Measurements from ENCODE around the gene OGFOD2. TPM values are rescaled to one million over a fixed set of nuclear protein-coding genes. Genes with fewer than 3 reads are reported as not detected.

The OGFOD2 gene
- total RNA-seq, 4 donors from 2014 or later: 12.0 to 36.0 (median 18.4) TPM

GRCh38 chr12:123017753-123018152, 42.7 kb downstream of the OGFOD2 start:
- no peak for DNase-seq
- 80 to 100% methylated on average over 1 of the region's 1 CpG for WGBS, 2 donors (ENCODE audit: low coverage in 1 of 2)

GRCh38 chr12:123019841-123020138, 44.7 kb downstream of the OGFOD2 start:
- H3K4me3 ChIP-seq: no peak overlapping the region
- WGBS, 2 donors (ENCODE audit: low coverage in 1 of 2): 74% methylated on average over 2 of the region's 2 CpGs; no CpG with 5 or more reads in 1 of the 2 donors
- H3K9me3 ChIP-seq: no peaks in the 10 kb centered on the region
- no peaks in the 10 kb centered on the region for H3K27me3 ChIP-seq
- peaks cover 0 to 21% (median 8%) of the 10 kb centered on the region in 4 donors for H3K4me1 ChIP-seq
- H3K27ac ChIP-seq: peak overlapping the region in 1 of 4 donors; percentile 13
- intact Hi-C loops (cut with DNase I; ENCODE audit: low total_unique reads): no loop called here
- no peaks in the 10 kb centered on the region for H3K36me3 ChIP-seq
- in situ Hi-C loops (cut with MboI; ENCODE audit: low pct_ligation_motif_present in 1 of 4, low pct_unique_long_range_greater_than_20kb in 1 of 4, low sequenced_read_pairs in 3 of 4): no loop called here
- no peak for TF ChIP-seq POLR2A (IDR thresholded peaks at IDR 0.05)
- TF ChIP-seq POLR2AphosphoS5 (IDR thresholded peaks at IDR 0.05): no peak
- no peak for TF ChIP-seq EP300 (IDR thresholded peaks at IDR 0.05; ENCODE audit: low read depth)
- no peak for TF ChIP-seq CTCF (IDR thresholded peaks at IDR 0.05)
- no peak for DNase-seq

More at GRCh38 chr12:123017753-123018152, 42.7 kb downstream of the OGFOD2 start:
- Histone ChIP-seq H3K4me1 (peaks cover 0 to 12% (median 5%) of the 10 kb centered on the region in 4 donors), H3K9me3 (no peaks in the 10 kb centered on the region), H3K27ac (no peak overlapping the region), H3K27me3 (no peaks in the 10 kb centered on the region), H3K36me3 (no peaks in the 10 kb centered on the region), H3K4me3 (no peak overlapping the region)
- in situ Hi-C loops (cut with MboI; ENCODE audit: low pct_ligation_motif_present in 1 of 4, low pct_unique_long_range_greater_than_20kb in 1 of 4, low sequenced_read_pairs in 3 of 4) (no loop called here), intact Hi-C loops (cut with DNase I; ENCODE audit: low total_unique reads) (no loop called here)
- TF ChIP-seq POLR2AphosphoS5 (IDR thresholded peaks at IDR 0.05) (no peak), EP300 (IDR thresholded peaks at IDR 0.05; ENCODE audit: low read depth) (no peak), POLR2A (IDR thresholded peaks at IDR 0.05) (no peak), CTCF (IDR thresholded peaks at IDR 0.05) (no peak)

GRCh38 chr12:123021688-123022604, 46.9 kb downstream of the OGFOD2 start:
- no peak for DNase-seq
- H3K27me3 ChIP-seq: no peaks in the 10 kb centered on the region
- H3K4me1 ChIP-seq: peaks cover 0 to 25% (median 9%) of the 10 kb centered on the region in 4 donors
- no peak for TF ChIP-seq EP300 (IDR thresholded peaks at IDR 0.05; ENCODE audit: low read depth)
- TF ChIP-seq CTCF (IDR thresholded peaks at IDR 0.05): no peak
- no peak for TF ChIP-seq POLR2A (IDR thresholded peaks at IDR 0.05)
- no peak for TF ChIP-seq POLR2AphosphoS5 (IDR thresholded peaks at IDR 0.05)
- H3K36me3 ChIP-seq: no peaks in the 10 kb centered on the region
- H3K9me3 ChIP-seq: no peaks in the 10 kb centered on the region
- 91% methylated on average over 18 of the region's 18 CpGs; no CpG with 5 or more reads in 1 of the 2 donors for WGBS, 2 donors (ENCODE audit: low coverage in 1 of 2)
- H3K4me3 ChIP-seq: no peak overlapping the region
- in situ Hi-C loops (cut with MboI; ENCODE audit: low pct_ligation_motif_present in 1 of 4, low pct_unique_long_range_greater_than_20kb in 1 of 4, low sequenced_read_pairs in 3 of 4): no loop called here
- intact Hi-C loops (cut with DNase I; ENCODE audit: low total_unique reads): no loop called here
- H3K27ac ChIP-seq: no peak overlapping the region

- no peak for DNase-seq
- H3K4me1 ChIP-seq: peaks cover 0 to 25% (median 9%) of the 10 kb centered on the region in 4 donors
- H3K27ac ChIP-seq: no peak overlapping the region
- no peaks in the 10 kb centered on the region for H3K9me3 ChIP-seq
- H3K4me3 ChIP-seq: no peak overlapping the region
- TF ChIP-seq POLR2A (IDR thresholded peaks at IDR 0.05) (no peak), EP300 (IDR thresholded peaks at IDR 0.05; ENCODE audit: low read depth) (no peak), POLR2AphosphoS5 (IDR thresholded peaks at IDR 0.05) (no peak), CTCF (IDR thresholded peaks at IDR 0.05) (no peak)
- H3K27me3 ChIP-seq: no peaks in the 10 kb centered on the region
- 88% methylated on average over 4 of the region's 5 CpGs; no CpG with 5 or more reads in 1 of the 2 donors for WGBS, 2 donors (ENCODE audit: low coverage in 1 of 2)
- in situ Hi-C loops (cut with MboI; ENCODE audit: low pct_ligation_motif_present in 1 of 4, low pct_unique_long_range_greater_than_20kb in 1 of 4, low sequenced_read_pairs in 3 of 4): no loop called here
- intact Hi-C loops (cut with DNase I; ENCODE audit: low total_unique reads): no loop called here
- H3K36me3 ChIP-seq: no peaks in the 10 kb centered on the region
These were observed 47.8 kb downstream of the OGFOD2 start for GRCh38 chr12:123022846-123023245.
